ENCODE data around the gene SLFNL1. TPM values are rescaled to one million over a fixed set of nuclear protein-coding genes. Genes with fewer than 3 reads are reported as not detected.

The SLFNL1 gene
- total RNA-seq: 0.33 and 0.57 TPM in 2 replicates

DNA sequence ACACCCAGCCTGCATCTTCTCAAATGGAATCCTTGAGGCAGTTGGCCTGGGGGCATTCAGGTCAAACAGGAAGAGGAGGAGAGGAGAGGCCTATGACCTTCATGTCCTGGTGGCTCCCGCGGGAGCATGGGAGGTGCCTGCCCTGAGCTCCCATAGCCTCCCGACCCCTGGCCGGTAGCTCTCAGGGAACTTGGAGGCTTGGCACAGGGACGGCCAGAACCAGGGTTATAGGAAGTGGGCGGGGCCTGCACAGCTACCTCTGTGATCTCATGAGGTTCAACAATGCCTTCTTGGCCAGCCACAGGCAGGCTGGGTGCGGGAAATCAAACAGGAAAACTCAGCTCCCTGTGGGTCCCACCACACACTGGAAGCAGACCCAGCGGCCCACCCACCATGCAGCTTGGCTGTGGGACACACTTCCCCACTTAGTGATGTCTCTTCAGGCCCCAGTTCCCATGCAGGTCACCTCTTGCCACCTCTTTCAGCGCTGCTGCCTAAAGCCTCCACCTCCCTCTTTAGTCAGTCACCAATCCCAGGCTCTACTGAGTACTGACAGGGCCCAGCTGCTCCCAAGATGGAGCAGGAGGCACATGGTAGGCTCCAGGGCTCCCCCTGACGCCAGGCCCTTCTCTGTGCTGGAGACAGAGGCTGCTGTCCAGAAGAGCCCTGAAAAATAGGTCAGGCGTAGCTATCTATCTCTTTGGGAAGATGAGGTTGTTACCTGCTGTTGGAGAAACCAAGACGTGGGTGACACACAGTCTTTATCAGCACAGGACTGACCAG lies at the start of gene SLFNL1:
TSS of gene SLFNL1 (minus strand) at position 200 of the 783 bp plus-strand sequence. CDS start 1,065 bp downstream, outside the sequence.

DNA sequence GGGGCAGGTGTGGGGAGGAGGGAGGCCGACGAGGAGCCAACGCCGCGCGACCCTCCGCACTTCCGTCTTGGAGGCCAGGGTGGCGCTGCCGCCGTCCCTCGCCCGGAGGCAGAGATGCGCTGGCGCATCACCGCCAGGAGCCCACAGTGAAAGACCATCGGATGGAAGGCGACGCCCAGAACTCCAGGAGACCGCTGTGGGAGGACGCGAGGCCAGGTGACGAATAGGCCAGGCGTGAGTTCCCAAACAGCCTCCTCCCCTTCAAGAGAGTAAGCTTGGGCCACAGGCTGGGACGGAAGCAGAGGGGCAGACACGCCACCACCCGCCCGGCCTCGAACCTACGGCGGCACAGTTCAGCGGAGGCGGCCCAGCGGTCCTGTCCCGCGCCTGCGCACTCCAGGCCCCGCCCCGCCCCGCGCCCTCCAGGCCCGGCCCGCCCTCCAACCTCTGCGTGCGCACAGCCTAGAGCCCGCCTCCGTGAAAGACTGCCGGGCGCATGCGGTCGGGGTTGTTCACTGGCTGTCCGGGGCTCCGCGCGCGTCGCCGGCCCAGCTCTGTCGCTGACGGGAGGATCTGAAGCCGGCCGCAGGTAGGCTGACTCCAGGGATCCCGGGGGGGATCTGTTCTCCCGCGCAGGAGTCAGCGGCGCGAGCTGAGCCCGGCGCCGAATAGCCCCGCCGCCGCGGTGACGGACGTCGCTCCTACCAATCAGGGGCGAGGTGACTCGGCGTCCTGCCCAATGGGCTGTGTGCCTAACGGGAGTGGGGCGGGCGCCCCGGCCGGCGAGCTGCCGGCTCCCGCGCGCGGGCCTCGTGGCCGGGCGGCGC lies 42.1 kb downstream of the SLFNL1 start, which contains the start of gene CTPS1:
TSS of gene CTPS1 (plus strand) at position 456 of the 827 bp plus-strand sequence. CDS start 3,595 bp downstream, outside the sequence.

Other genes with a start within 250 kb of the SLFNL1 start
- gene KCNQ4, start 237.9 kb downstream of the SLFNL1 start, total RNA-seq: not detected in 2 replicates
- 3.2 and 10.5 TPM in 2 replicates for gene CITED4, start 159.4 kb downstream of the SLFNL1 start, total RNA-seq
- gene CTPS1, start 42.0 kb downstream of the SLFNL1 start, total RNA-seq: 34.0 and 35.9 TPM in 2 replicates
- 23.7 and 26.5 TPM in 2 replicates for gene SCMH1, start 220.6 kb upstream of the SLFNL1 start, total RNA-seq

Measured in vein endothelial cell (primary cell).